Epithelial cell of esophagus (primary cell): Measurements from ENCODE around the gene UPK1B.
"Not testable (repeated sequence)": the region's sequence is repeated elsewhere in the genome, so short reads cannot be mapped to it uniquely, and the experiment has no call there.

ENCODE experiments used
- DNase-seq: peaks from one replicate; pipeline ENCODE4 v3.0.0; 2010; ENCODE audit warnings: low read depth
- H3K4me3 ChIP-seq: 2 replicates; pipeline ENCODE4 v1.5.1; 2011; ENCODE audit warnings: mild to moderate bottlenecking, low read length, control low read depth
- TF ChIP-seq, protein P1 (sequence below): IDR thresholded peaks from 2 replicates; pipeline ENCODE4 v1.5.1; 2011; ENCODE audit warnings: low read depth, mild to moderate bottlenecking, low read length, control low read depth, inconsistent platforms; ENCODE audit not compliant: insufficient read depth; ENCODE audit errors: missing control alignments

Gene UPK1B

DNA sequence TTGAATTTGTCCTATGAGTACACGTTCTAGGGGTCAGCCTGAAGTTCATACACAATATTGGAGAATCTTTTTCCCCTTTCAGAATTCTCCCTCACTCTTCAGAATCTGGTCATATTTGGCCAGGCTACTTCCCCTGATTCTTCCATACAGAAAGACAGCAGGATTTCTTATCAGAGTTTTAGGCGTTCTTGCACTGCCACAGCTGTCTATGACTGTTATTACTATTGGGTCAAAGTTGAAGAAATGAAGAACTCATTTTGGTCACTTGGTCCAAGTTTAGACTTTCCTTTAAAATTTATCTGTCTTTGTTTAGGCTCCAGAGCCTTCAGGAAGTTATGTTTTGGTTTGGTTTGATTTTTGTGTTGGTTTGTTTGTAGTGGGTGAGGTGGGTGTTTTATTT, 15.4 kb upstream of the UPK1B start:
- no peak for DNase-seq
- H3K4me3 ChIP-seq = no peak overlapping the region
- TF ChIP-seq, protein P1, sequence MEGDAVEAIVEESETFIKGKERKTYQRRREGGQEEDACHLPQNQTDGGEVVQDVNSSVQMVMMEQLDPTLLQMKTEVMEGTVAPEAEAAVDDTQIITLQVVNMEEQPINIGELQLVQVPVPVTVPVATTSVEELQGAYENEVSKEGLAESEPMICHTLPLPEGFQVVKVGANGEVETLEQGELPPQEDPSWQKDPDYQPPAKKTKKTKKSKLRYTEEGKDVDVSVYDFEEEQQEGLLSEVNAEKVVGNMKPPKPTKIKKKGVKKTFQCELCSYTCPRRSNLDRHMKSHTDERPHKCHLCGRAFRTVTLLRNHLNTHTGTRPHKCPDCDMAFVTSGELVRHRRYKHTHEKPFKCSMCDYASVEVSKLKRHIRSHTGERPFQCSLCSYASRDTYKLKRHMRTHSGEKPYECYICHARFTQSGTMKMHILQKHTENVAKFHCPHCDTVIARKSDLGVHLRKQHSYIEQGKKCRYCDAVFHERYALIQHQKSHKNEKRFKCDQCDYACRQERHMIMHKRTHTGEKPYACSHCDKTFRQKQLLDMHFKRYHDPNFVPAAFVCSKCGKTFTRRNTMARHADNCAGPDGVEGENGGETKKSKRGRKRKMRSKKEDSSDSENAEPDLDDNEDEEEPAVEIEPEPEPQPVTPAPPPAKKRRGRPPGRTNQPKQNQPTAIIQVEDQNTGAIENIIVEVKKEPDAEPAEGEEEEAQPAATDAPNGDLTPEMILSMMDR = no peak

DNA sequence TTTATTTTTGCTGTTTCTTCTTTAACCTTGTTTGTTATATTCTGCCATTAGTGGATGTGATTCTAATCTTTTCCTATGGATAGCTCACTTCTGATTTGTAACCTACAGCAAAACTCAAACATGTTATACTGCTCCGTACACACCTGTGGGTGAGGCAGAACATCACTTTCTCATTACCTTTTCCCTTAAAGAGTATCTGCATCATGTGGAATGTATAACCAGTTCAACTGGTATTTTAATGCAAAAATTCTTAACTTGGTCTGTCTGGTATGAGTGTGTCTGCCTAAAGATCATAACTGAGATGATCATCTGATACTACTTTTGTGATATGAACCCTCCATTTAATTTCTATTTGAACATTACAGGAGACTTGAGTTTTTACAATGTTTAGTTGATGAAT, 13.0 kb upstream of the UPK1B start:
- TF ChIP-seq, protein P1 = no peak
- no peak overlapping the region for H3K4me3 ChIP-seq
- peak; percentile 88 for DNase-seq

DNA sequence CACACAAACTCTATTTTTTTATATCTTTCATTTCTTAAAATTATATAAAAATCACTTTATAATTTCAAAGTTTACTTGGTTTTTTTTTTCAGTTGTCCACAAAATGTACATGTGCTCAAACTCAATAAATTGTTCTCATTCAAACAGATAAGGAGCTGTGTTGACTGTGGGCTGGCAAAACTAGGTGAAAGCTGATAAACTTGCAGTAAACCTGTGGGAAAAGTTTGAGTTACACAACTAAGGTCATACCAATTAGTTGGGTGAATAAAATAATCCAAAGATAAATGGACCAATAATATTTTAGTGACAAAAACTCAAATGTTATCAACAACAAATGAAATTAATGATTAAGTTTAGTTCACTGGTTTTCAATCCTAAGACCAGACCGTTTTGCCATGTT, 12.6 kb upstream of the UPK1B start:
- DNase-seq = no peak
- H3K4me3 ChIP-seq = no peak overlapping the region
- TF ChIP-seq, protein P1 = no peak

DNA sequence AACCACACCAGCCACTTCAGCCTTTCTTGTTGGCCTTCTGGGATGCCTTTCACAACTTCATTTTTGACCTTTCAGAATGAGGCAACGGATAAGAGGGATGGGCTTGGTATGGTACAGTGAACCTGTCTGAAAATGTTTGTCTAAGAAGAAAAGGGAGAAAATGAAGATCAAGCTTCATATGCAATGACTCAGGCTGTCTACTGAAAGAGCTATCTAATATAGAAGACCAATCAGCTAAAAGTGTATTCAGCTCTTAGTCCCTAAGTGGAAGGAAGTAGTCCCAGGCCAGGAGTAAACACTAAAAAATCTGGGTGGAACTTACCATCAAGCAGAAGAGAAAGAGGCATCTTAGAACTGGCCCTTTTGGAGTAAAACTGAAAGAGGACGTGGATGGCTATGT, 12.2 kb upstream of the UPK1B start:
- TF ChIP-seq, protein P1 = no peak
- no peak overlapping the region for H3K4me3 ChIP-seq
- DNase-seq = peak; percentile 72

DNA sequence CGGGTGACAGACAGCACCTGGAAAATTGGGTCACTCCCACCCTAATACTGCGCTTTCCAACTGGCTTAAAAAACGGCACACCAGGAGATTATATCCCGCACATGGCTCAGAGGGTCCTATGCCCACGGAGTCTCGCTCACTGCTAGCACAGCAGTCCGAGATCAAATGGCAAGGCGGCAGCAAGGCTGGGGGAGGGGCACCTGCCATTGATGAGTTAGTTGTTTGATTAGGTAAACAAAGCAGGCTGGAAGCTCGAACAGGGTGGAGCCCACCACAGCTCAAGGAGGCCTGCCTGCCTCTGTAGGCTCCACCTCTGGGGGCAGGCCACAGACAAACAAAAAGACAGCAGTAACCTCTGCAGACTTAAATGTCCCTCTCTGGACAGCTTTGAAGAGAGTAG, 8.7 kb upstream of the UPK1B start:
- DNase-seq, H3K4me3 ChIP-seq: not testable (repeated sequence)

DNA sequence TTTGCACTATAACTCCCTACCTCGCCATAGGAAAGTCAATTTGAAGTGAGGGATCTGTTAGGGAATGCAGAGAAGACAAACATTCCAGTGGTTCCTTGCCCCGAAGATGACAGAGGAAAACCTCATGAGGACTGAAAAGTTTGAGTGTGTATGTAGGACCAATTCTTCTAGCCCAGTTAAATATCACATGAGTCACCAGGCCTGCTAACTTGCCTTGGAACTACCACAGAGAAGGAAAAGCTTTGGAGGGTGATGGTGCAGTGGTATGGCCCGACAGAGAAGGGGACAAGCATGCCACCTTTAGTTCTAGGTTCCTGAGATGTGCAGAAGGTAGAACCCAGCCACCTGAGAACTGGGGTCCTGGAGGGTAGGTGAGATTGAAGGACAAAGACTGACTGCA, 2.6 kb upstream of the UPK1B start:
- H3K4me3 ChIP-seq = no peak overlapping the region
- TF ChIP-seq, protein P1 = no peak
- DNase-seq = no peak

DNA sequence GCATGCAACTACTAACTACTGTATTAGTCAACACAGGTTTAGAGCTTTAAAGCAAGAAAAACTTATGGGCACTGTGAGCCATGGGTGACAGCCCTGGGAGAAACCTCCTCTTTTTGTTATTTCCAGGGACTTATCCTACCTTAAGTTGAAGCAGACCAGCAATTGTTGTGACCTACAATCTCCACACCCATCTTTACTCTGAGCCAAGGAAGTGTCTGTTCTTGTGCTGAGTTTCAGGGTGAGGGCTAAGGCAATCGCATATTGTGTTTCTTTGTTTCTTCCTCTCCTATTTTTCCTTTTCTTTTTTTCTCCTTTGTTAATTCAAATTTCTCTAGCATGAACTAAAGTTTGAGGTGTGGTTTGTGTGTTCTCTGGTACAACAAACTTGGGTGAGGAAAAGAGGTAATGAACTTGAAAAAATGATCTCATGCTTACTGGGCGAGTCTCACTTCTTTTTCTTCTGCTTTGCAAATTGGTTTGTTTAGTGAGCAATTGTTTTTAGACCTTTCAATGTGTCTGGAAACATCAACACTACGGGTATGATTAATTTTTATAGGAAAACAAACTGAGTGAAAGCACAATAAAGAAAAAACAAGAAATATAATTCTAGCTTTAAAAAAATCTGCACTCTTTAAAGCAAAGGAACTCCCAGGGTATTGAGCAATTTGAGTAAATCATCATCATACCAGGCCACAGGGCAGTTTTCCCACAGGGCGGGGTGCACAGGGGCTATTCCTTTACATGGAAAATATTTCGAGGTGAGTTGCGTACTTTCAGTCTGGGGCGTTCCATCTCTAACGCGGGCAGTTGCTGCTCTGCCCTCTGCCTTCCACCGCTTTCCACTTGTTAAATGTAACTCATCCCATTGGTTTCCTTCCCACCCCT, 2.7 kb downstream of the UPK1B start:
- DNase-seq = peak; percentile 93
- TF ChIP-seq, protein P1 = no peak
- H3K4me3 ChIP-seq = peak overlapping the region; percentile 20
